HepG2 (cell line): ENCODE data around the gene TOB1. TPM values are rescaled to one million over a fixed set of nuclear protein-coding genes. Genes with fewer than 3 reads are reported as not detected.

Experiments used
- AGO1 ChIP-seq: fragments of 200-400 bp; formaldehyde crosslinking; IDR thresholded peaks from 2 replicates; pipeline ENCODE4 v1.6.1; 2017; ENCODE audit warnings: mild to moderate bottlenecking, low read depth, low read length, moderate library complexity; ENCODE audit not compliant: poor library complexity, severe bottlenecking
- GMEB1 ChIP-seq: sonication (generic); formaldehyde crosslinking; IDR thresholded peaks from 2 replicates; pipeline ENCODE4 v1.5.1; 2020; ENCODE audit warnings: missing genetic modification reagents, mild to moderate bottlenecking, borderline replicate concordance
- HDAC2 ChIP-seq: sonication (generic); formaldehyde crosslinking; IDR thresholded peaks from 2 replicates; pipeline ENCODE4 v1.4.0; 2020; ENCODE audit warnings: missing genetic modification reagents
- HMG20B ChIP-seq: conservative IDR thresholded peaks from 2 replicates; pipeline ENCODE4 v1.6.1; 2016; ENCODE audit warnings: missing genetic modification reagents, missing compliant biosample characterization
- PPARG ChIP-seq: conservative IDR thresholded peaks from 2 replicates; pipeline ENCODE4 v1.6.1; 2016; ENCODE audit warnings: missing biosample characterization, missing genetic modification reagents
- RCOR2 ChIP-seq: IDR thresholded peaks from 2 replicates; pipeline ENCODE4 v1.6.1; 2016; ENCODE audit warnings: missing biosample characterization, missing genetic modification reagents
- USF2 ChIP-seq, 2 experiments: sonication (generic) in 1 of 2; formaldehyde crosslinking in 1 of 2; IDR thresholded peaks; 2 replicates each; pipeline versions ENCODE4 v1.5.1 to v1.6.1; 2011 to 2020; ENCODE audit warnings: borderline replicate concordance in 1 of 2, low read depth in 1 of 2, low read length in 1 of 2, mild to moderate bottlenecking in 1 of 2, missing genetic modification reagents in 1 of 2, moderate library complexity in 1 of 2
- XBP1 ChIP-seq: sonication (generic); formaldehyde crosslinking; IDR thresholded peaks from 2 replicates; pipeline ENCODE4 v1.5.0; 2020; ENCODE audit warnings: missing genetic modification reagents
- ZFP82 ChIP-seq: sonication (generic); formaldehyde crosslinking; IDR thresholded peaks from 2 replicates; pipeline ENCODE4 v1.5.1; 2020; ENCODE audit warnings: mild to moderate bottlenecking, missing genetic modification reagents, borderline replicate concordance
- ZNF253 ChIP-seq: sonication (generic); formaldehyde crosslinking; IDR thresholded peaks from 2 replicates; pipeline ENCODE4 v1.8.0; 2022; ENCODE audit warnings: mild to moderate bottlenecking, missing genetic modification reagents, borderline replicate concordance
- ZZZ3 ChIP-seq: sonication (generic); formaldehyde crosslinking; IDR thresholded peaks from 2 replicates; pipeline ENCODE4 v1.4.0; 2020; ENCODE audit warnings: missing genetic modification reagents, mild to moderate bottlenecking, borderline replicate concordance
- polyA plus RNA-seq, 8 experiments: library from polyadenylated mRNA; depleted of rRNA in 3 of 8; stranded (reverse) in 7 of 8; unstranded in 1 of 8; fragments of >200 nt; fragmentation: Illumina TruSeq in 4 of 8; extraction: Trizol in 4 of 8; gene quantifications; 2 replicates each; pipeline versions ENCODE4 v1.2.1 to v1.2.3, GENCODE V29; 2011 to 2016; ENCODE audit warnings: low read depth in 4 of 8, missing spikeins in 1 of 8, mixed read lengths in 1 of 8; ENCODE audit not compliant: insufficient read depth in 1 of 8
- total RNA-seq, 5 experiments: library from RNA; depleted of rRNA; stranded (reverse); fragments of >200 nt; fragmentation: Illumina TruSeq; extraction: Trizol; gene quantifications; 2 replicates each; pipeline ENCODE4 v1.2.3, GENCODE V29; 2016; ENCODE audit warnings: low read depth in 1 of 5
- TF ChIP-seq, protein P1 (sequence below): IDR thresholded peaks from 2 replicates; pipeline ENCODE4 v1.6.1; 2016; ENCODE audit warnings: low read depth, missing genetic modification reagents, missing compliant biosample characterization
- TF ChIP-seq, protein P2 (sequence below): sonication (generic); formaldehyde crosslinking; conservative IDR thresholded peaks from 2 replicates; pipeline ENCODE4 v1.8.0; 2022; ENCODE audit warnings: mild to moderate bottlenecking, moderate library complexity, missing genetic modification reagents
- TF ChIP-seq, protein P3 (sequence below): sonication (generic); formaldehyde crosslinking; IDR thresholded peaks from 2 replicates; pipeline ENCODE4 v1.9.0; 2021; ENCODE audit warnings: missing genetic modification reagents, mild to moderate bottlenecking, borderline replicate concordance

Gene TOB1
- total and polyA plus RNA-seq, 2 of the 13 experiments (the other 11 are each of a cell fraction or from before 2014, with no cell fraction given), result 21.9 to 57.7 TPM

GRCh38 chr17:50905460-50905803 is 39.3 kb upstream of the TOB1 start (continued):
- TF ChIP-seq, protein P1, sequence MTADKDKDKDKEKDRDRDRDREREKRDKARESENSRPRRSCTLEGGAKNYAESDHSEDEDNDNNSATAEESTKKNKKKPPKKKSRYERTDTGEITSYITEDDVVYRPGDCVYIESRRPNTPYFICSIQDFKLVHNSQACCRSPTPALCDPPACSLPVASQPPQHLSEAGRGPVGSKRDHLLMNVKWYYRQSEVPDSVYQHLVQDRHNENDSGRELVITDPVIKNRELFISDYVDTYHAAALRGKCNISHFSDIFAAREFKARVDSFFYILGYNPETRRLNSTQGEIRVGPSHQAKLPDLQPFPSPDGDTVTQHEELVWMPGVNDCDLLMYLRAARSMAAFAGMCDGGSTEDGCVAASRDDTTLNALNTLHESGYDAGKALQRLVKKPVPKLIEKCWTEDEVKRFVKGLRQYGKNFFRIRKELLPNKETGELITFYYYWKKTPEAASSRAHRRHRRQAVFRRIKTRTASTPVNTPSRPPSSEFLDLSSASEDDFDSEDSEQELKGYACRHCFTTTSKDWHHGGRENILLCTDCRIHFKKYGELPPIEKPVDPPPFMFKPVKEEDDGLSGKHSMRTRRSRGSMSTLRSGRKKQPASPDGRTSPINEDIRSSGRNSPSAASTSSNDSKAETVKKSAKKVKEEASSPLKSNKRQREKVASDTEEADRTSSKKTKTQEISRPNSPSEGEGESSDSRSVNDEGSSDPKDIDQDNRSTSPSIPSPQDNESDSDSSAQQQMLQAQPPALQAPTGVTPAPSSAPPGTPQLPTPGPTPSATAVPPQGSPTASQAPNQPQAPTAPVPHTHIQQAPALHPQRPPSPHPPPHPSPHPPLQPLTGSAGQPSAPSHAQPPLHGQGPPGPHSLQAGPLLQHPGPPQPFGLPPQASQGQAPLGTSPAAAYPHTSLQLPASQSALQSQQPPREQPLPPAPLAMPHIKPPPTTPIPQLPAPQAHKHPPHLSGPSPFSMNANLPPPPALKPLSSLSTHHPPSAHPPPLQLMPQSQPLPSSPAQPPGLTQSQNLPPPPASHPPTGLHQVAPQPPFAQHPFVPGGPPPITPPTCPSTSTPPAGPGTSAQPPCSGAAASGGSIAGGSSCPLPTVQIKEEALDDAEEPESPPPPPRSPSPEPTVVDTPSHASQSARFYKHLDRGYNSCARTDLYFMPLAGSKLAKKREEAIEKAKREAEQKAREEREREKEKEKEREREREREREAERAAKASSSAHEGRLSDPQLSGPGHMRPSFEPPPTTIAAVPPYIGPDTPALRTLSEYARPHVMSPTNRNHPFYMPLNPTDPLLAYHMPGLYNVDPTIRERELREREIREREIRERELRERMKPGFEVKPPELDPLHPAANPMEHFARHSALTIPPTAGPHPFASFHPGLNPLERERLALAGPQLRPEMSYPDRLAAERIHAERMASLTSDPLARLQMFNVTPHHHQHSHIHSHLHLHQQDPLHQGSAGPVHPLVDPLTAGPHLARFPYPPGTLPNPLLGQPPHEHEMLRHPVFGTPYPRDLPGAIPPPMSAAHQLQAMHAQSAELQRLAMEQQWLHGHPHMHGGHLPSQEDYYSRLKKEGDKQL (CRISPR knock-in tag), result no peak
- peak; percentile 57; the same call in 1 of the 2 replicates for TF ChIP-seq PPARG (CRISPR knock-in tag)
- TF ChIP-seq, protein P2, sequence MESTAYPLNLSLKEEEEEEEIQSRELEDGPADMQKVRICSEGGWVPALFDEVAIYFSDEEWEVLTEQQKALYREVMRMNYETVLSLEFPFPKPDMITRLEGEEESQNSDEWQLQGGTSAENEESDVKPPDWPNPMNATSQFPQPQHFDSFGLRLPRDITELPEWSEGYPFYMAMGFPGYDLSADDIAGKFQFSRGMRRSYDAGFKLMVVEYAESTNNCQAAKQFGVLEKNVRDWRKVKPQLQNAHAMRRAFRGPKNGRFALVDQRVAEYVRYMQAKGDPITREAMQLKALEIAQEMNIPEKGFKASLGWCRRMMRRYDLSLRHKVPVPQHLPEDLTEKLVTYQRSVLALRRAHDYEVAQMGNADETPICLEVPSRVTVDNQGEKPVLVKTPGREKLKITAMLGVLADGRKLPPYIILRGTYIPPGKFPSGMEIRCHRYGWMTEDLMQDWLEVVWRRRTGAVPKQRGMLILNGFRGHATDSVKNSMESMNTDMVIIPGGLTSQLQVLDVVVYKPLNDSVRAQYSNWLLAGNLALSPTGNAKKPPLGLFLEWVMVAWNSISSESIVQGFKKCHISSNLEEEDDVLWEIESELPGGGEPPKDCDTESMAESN (CRISPR knock-in tag), result no peak
- TF ChIP-seq ZZZ3 (CRISPR knock-in tag), result peak; percentile 77
- no peak for TF ChIP-seq AGO1
- TF ChIP-seq HMG20B (CRISPR knock-in tag), result peak; percentile 82
- TF ChIP-seq, protein P3, sequence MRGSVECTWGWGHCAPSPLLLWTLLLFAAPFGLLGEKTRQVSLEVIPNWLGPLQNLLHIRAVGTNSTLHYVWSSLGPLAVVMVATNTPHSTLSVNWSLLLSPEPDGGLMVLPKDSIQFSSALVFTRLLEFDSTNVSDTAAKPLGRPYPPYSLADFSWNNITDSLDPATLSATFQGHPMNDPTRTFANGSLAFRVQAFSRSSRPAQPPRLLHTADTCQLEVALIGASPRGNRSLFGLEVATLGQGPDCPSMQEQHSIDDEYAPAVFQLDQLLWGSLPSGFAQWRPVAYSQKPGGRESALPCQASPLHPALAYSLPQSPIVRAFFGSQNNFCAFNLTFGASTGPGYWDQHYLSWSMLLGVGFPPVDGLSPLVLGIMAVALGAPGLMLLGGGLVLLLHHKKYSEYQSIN (CRISPR knock-in tag), result no peak
- TF ChIP-seq HDAC2 (CRISPR knock-in tag), result peak; percentile 92
- no peak for TF ChIP-seq USF2 (IDR thresholded peaks at IDR 0.05; ENCODE audit: low read depth, low read length)
- no peak; the same call in 1 of the 2 replicates for TF ChIP-seq USF2 (CRISPR knock-in tag; IDR thresholded peaks at IDR 0.05; ENCODE audit: borderline replicate concordance)
- TF ChIP-seq ZFP82 (CRISPR knock-in tag), result 0 out of 2 replicates have a peak, but pooled peaks have one; percentile 3
- TF ChIP-seq ZNF253, result no peak
- peak; percentile 74; the same call in 1 of the 2 replicates for TF ChIP-seq RCOR2
- TF ChIP-seq XBP1 (CRISPR knock-in tag), result no peak
- TF ChIP-seq GMEB1 (CRISPR knock-in tag), result no peak
